Vagina (tissue), 2 donors: ENCODE measurements around the gene AIMP1.

ENCODE experiments used
- POLR2A ChIP-seq, 2 donors: fragments of 450-650 bp; IDR thresholded peaks; one replicate each; pipeline ENCODE4 v1.6.1; 2017; ENCODE audit warnings: antibody characterized with exemption in 2 of 2, mild to moderate bottlenecking in 2 of 2, moderate library complexity in 2 of 2
- TF ChIP-seq, protein P1 (sequence below), 3 experiments: fragments of 450-650 bp in 2 of 3; fragments of 200-600 bp in 1 of 3; sonication (generic) in 1 of 3; IDR thresholded peaks; one replicate each; pipeline ENCODE4 v1.5.1; 2017 to 2019; ENCODE audit warnings: antibody characterized with exemption in 3 of 3, mild to moderate bottlenecking in 2 of 3, moderate library complexity in 2 of 3

DNA sequence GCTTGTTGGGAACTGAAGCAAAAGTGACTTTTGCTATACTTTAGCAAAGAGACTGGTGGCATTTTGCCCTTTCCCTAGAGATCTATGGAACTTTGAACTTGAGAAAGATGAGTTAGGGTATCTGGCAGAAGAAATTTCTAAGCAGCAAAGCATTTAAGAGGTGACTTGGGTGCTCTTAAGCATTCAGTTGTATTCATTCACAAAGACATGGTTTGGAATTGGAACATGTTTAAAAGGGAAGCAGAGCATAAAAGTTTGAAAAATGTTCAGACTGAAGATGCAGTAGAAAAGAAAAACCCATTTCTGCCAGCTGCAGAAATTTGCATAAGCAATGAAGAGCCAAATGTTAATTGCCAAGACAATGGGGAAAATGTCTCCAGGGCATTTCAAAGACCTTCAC lies 21.6 kb downstream of the AIMP1 start:
- TF ChIP-seq, protein P1, sequence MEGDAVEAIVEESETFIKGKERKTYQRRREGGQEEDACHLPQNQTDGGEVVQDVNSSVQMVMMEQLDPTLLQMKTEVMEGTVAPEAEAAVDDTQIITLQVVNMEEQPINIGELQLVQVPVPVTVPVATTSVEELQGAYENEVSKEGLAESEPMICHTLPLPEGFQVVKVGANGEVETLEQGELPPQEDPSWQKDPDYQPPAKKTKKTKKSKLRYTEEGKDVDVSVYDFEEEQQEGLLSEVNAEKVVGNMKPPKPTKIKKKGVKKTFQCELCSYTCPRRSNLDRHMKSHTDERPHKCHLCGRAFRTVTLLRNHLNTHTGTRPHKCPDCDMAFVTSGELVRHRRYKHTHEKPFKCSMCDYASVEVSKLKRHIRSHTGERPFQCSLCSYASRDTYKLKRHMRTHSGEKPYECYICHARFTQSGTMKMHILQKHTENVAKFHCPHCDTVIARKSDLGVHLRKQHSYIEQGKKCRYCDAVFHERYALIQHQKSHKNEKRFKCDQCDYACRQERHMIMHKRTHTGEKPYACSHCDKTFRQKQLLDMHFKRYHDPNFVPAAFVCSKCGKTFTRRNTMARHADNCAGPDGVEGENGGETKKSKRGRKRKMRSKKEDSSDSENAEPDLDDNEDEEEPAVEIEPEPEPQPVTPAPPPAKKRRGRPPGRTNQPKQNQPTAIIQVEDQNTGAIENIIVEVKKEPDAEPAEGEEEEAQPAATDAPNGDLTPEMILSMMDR (IDR thresholded peaks at IDR 0.05): no peak
- no peak for TF ChIP-seq POLR2A (IDR thresholded peaks at IDR 0.05)
